GM12874 (cell line): ENCODE measurements around the gene HIGD1A.

ENCODE experiments used
- CTCF ChIP-seq: IDR thresholded peaks from 2 replicates; pipeline ENCODE4 v1.5.1; 2011; ENCODE audit warnings: low read depth, mild to moderate bottlenecking, control low read depth, low read length, moderate library complexity; ENCODE audit not compliant: insufficient read depth

HIGD1A gene

GRCh38 chr3:42847731-42848130 lies 43.4 kb upstream of the HIGD1A start:
- TF ChIP-seq CTCF: no peak

- no peak for TF ChIP-seq CTCF
Measured at GRCh38 chr3:42846685-42847522, 42.6 kb upstream of the HIGD1A start.

DNA sequence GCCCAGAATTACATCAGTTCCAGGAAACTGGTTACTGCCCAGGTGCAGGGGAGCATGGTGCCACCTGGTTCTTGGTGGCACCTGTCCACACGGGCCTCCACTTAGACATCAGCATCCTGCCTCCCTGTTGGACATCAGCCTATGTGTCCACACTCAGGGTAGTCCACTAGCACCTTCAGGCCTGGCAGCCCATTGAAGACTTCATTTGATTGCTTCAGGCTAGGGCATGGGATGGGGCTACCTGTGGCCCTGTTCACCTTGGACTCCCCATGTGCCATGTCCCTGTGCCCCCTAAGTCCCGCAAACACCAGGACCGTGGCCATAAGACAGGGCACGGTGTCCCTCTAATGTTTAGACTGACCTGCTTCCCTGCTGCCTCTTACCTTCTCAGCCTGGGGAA lies 40.5 kb upstream of the HIGD1A start:
- TF ChIP-seq CTCF: no peak

GRCh38 chr3:42844412-42844713 lies 40.1 kb upstream of the HIGD1A start:
- TF ChIP-seq CTCF: no peak

DNA sequence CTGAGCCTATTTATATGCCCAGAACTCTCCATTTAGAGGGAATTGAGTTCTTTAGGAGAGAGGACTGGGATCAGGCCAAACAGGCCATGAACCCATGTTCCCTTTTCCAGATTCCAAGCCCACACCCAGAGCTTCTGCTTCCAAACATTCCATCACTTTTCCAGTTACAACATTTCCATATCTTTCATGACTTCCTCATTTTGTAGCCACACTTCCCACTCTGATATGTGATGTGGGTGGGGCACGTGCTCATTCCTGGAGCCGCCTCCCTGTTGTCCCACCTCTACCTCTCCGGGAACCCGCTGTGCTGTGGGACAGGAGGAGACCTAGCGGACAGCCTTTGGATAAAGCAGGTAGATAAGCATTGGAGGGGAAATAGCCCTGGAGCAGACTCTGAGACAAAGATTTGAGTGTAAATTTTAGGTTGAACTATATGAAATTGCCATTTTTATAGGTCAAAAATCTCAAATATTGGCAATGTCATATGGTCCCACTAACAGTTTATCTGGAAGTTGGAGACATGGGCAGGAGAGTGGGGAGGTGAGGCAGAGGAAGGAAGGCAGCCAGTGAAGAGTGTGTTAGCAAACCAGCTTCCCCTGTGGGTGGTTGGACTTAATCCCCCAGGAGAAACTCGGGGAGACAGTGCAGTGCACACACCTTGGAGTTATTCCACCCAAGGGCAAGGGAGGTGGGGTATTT lies 39.6 kb upstream of the HIGD1A start:
- no peak for TF ChIP-seq CTCF

DNA sequence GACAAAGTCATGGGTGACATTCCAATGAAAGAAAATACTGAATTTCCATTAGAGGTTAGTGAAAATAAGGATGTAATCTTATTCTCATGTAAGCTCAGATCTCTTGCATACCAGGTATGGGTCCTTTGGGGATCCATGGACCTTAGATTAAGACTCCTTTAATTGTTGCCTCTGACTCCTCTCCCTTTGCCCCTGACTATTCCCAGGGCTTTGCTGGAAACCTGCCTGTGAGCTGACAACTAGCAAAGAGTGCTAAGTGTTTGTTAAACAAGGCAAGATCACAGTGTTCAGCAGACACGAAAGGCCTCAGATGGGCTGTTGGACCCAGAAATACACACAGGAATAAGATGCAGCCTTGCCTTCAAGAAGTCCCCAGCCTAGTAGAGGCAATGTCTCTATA lies 37.0 kb upstream of the HIGD1A start:
- TF ChIP-seq CTCF: no peak

- peak; percentile 58; the same call in 1 of the 2 replicates for TF ChIP-seq CTCF
Measured at GRCh38 chr3:42839616-42840015, 35.3 kb upstream of the HIGD1A start.
